HT-29 (cell line): Measurements from ENCODE around the gene ORM2. TPM values are rescaled to one million over a fixed set of nuclear protein-coding genes. Genes with fewer than 3 reads are reported as not detected.
"Not testable (repeated sequence)": the region's sequence is repeated elsewhere in the genome, so short reads cannot be mapped to it uniquely, and the experiment has no call there.

Experiments
- DNase-seq: peaks from one replicate; pipeline ENCODE4 v3.0.0-alpha.2; 2015; ENCODE audit warnings: low spot score
- total RNA-seq: library from RNA; depleted of rRNA; stranded (reverse); fragments of >200 nt; shearing (Covaris generic); gene quantifications from 2 replicates; pipeline ENCODE4 v1.2.3, GENCODE V29; 2014; rRNA removed

Gene ORM2
- not detected in 2 replicates for total RNA-seq

DNA sequence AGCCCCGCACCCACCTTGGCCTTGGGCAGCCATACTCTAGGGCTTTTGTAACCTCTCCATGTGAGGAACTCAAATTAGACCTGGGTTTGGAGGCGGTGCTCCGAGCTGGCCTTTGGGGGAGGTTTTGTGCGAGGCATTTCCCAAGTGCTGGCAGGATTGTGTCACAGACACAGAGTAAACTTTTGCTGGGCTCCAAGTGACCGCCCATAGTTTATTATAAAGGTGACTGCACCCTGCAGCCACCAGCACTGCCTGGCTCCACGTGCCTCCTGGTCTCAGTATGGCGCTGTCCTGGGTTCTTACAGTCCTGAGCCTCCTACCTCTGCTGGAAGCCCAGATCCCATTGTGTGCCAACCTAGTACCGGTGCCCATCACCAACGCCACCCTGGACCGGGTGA, at the start of gene ORM2:
ORM2 (plus strand) TSS at position 245 of the 398 bp plus-strand sequence; CDS start at position 281, 36 bp downstream.
- not testable (repeated sequence) for DNase-seq

- DNase-seq = no peak
These were observed 48.8 kb upstream of the ORM2 start for GRCh38 chr9:114280636-114281472.

DNA sequence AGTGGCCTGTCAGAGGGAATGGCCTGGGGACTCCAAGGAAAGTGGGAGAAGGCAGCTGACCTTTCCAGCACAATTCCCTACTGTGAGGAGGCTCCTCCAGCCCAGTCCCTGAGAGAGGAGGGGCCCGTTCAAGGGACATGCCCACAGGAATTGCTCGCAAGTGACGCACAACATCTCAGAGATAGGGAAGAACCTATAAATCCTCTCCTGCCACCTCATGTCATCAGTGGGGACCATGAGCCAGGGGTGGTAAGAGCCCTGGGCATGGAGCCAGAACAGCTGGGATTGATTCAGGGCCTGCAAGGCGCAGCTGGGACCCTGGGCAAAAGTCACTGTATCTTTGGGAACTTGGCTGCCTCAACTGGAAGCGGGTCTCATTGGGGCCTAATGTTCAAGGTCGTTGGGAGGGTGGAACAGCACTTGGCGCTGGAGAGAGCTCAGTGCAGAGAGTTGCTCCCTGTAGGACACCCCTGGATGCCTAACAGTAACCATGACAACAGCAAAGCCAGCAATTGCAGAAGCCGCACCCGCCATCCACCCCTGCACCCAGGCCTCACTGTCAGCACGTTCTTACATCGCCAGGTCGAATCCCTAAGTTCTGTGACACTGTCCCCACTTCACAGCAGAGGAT, 48.1 kb upstream of the ORM2 start:
- DNase-seq = no peak

DNA sequence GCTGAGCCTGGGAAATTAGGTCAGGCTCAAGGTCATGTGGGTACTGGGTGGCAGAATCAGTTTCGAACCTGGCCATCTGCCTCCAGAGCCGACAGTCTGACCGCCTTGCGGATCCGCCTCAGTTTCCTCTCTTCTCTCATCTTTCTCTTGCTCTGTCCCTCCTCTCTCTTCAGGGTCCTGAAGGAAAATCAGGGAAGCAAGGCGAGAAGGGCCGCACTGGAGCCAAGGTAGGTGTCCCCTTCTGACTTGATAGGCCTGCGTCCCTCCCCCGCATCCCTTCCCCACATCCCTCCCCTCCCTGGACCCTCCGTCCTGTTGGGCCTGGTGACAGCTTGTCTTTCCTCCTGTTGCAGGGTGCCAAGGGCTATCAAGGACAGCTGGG, 47.6 kb upstream of the ORM2 start:
- no peak for DNase-seq

GRCh38 chr9:114282507-114282906, 47.2 kb upstream of the ORM2 start:
- DNase-seq = no peak

DNA sequence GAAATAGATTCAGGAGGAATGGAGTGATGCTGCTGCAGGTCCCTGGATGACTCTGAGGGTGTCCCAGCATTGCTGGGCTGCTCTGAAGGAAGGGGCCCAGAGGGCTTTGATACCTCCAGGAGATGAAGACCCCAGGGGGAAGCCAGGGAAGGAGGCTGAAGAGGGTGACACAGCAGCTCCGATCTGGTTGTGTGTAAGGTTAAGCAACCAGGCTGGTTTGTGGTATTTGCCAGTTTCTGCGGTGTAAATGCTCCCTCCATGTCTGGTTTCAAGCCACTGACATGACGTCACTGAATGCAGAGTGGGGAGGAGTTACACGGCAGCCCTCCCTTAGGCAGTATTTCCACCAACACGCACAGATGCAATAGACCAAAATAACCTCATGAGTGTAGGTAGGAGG, 46.7 kb upstream of the ORM2 start:
- DNase-seq = no peak

- DNase-seq = no peak
These were observed 46.0 kb upstream of the ORM2 start for GRCh38 chr9:114283551-114284111.

GRCh38 chr9:114284316-114285060, 45.2 kb upstream of the ORM2 start:
- DNase-seq = no peak

GRCh38 chr9:114285166-114285867, 44.4 kb upstream of the ORM2 start:
- DNase-seq = no peak

DNA sequence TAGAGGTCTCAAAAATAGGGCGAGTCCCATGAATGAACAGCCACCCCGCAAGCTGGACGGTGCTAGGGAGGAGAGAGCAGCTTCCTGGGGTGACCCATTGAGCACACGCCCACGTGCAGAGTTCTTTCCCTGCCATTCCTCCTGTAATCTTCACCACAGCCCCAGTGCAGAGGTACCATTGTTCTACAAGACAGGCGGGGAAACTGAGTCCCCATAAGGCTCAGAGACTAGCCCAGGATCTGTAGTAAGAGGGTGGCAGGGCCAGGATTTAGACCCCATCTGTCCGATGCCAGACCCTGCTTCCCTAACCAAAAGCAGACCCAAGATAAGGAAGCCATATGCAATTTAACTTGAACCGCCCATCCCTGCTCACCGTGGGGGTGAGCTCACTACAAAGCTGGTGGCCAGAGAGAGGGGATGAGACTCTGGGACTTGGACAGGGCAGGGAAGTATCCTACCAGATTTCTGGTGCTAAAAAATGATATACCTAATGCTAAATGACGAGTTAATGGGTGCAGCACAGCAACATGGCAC, 43.5 kb upstream of the ORM2 start:
- DNase-seq = no peak

DNA sequence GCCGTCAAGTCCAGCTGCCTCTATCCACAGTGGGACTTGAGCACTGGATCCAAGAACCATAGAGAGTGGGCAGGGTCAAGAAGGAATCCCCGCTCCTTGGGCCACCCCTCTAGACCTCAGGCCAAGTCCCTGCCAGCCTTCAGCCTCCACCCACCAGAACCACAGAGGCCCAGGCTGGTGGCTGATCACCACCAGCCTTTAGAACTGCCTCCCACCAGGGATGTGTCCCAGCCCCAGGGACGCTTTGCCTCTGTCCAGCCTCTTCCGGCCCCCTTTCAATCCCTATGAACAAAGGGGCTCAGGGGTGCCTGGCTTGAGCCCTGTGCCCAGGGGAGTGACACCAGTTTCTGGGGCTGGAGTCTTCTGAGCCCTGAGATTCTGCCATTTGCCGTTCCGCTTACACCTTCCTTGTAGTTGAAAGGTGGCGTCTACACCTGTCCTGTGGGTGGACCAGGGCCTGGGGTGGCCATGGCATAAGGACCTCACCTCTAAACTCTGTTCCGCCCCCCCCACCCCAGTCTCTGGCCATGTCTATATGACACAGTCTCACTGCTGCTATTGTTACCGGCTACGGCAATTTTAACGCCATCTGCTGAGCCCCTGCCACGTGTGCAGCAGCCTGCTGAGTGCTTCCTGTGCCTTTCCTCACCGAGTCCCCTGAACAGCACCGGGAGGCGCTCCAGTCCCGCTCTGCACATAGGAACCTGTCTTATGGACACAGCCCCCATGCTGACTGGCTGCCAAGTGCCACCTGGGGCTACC, 42.5 kb upstream of the ORM2 start:
- no peak for DNase-seq

- no peak for DNase-seq
These were observed 41.9 kb upstream of the ORM2 start for GRCh38 chr9:114287763-114288192.

- DNase-seq = no peak
These were observed 41.2 kb upstream of the ORM2 start for GRCh38 chr9:114288193-114289091.

DNA sequence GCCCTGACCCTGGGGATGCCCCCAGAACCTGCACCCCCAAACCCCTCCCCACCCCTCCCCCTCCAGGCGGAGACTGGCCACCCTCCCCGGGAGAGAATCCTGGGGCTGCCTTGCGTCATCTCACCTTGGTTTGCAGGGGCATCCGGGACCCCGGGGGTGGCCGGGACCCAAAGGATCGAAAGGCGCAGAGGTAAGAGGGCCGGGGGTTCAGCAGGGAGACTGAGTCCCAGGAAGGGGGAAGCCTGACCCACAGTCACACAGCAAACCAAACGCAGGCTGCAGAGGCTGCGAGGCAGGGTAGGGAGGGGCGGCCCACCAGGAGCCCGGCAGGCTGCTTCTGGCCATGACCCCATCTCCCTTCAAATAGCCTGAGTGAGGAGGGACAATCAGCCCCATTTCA, 40.6 kb upstream of the ORM2 start:
- no peak for DNase-seq

DNA sequence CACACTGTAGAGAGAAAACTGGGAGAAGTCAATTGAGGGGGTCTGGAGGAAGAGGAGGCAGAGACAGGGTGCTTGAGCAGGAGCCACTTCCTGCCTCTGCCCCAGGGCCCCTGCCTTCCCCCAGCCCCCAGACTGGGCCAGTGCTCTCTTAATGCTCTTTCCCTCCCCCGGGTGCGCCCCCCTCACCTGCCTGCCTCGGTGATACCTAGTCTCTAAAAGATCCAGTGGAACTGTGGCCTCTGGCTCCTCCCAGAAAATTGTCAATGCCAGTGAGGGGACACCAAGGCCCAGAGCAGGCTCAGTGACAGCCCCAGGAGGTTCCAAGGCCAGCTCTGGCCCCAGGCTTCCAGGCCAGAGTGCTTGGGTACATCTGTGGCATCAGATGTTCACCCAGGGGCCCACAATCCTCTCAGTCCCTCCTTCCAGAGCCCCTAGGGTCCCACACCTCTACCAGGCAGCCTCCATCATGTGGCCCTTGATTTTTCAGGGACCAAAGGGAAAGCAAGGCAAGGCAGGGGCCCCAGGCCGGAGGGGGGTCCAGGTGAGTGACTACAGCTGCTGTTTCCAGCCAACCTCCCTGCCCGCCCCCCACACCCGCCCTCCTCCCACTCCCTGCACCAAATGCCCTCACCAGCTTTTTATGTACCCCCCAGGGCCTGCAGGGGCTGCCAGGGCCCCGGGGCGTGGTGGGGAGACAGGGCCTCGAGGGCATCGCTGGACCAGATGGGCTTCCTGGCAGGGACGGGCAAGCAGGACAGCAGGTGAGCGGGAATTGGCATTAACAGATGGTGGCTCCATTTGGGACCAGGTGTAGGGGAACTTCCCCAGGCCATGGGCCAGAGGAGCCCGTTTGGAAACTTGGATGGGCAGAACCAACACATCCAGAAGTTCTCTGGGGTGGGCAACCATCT, 39.8 kb upstream of the ORM2 start:
- no peak for DNase-seq

DNA sequence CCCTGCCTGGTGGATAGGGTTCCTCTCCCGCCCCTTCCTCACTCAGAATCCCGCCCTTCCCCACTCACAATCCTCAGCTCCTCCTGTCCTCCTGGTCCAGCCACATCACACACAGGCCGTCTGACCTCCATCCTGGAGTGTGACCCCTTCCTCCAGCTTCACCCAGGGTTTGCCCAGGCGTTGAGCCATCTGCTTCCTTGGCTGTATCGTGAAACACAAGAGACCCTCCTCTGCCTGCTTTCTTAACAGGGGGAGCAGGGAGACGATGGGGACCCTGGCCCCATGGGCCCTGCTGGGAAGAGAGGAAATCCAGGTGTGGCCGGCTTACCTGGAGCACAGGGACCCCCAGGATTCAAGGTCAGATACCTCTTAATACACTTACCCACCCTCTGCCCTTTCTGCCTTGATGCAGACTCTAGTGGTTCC, 39.1 kb upstream of the ORM2 start:
- no peak for DNase-seq

GRCh38 chr9:114291064-114291474, 38.6 kb upstream of the ORM2 start:
- DNase-seq = peak; percentile 86
